ENCODE data around the gene NAV2.

Gene NAV2

GRCh38 chr11:20156876-20157613 lies 444.4 kb downstream of the NAV2 start:
- peak; percentile 23 for DNase-seq (ENCODE audit: low read depth)

GRCh38 chr11:20157728-20158127 lies 445.1 kb downstream of the NAV2 start:
- DNase-seq (ENCODE audit: low read depth), result no peak

DNA sequence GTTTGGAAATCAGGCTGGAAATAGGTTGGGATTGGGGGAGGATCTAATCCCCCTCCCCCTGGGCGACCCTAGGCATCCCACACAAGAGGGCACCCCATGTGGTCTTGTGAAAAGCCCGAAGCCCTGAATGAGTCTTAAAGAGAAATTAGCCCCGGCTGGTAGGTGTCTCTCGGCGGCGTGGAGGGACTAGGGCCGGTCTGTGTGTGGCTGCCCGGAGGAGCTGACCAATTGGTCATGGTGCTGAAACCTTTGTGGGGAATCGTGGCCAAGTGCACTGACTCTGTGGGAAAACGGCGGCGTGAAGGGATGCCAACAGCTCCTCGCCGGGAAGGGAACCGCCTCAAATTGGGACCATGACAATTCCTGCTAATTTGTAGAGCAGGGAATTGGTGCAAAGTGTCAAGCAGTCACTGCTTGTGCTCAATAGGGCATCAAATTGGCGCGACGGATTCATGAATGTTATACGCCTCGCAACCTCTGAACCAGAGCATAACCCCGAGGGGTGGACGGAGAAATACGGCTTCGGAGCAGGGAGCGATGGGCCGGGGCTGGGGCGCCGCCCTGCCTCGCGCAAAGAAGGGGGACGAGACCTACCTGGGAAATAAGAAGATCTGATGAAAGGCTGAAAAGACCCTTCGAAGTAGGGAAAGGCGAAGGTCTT lies 446.1 kb downstream of the NAV2 start:
- no peak for DNase-seq (ENCODE audit: low read depth)

- no peak for DNase-seq (ENCODE audit: low read depth)
These were observed 447.1 kb downstream of the NAV2 start for GRCh38 chr11:20159466-20160381.

GRCh38 chr11:20160425-20161229 lies 448.0 kb downstream of the NAV2 start, which contains the start of gene DBX1:
TSS of gene DBX1 (minus strand) at chr11:20160475. CDS start at chr11:20160324, 151 bp downstream.
- DNase-seq (ENCODE audit: low read depth), result no peak

DNA sequence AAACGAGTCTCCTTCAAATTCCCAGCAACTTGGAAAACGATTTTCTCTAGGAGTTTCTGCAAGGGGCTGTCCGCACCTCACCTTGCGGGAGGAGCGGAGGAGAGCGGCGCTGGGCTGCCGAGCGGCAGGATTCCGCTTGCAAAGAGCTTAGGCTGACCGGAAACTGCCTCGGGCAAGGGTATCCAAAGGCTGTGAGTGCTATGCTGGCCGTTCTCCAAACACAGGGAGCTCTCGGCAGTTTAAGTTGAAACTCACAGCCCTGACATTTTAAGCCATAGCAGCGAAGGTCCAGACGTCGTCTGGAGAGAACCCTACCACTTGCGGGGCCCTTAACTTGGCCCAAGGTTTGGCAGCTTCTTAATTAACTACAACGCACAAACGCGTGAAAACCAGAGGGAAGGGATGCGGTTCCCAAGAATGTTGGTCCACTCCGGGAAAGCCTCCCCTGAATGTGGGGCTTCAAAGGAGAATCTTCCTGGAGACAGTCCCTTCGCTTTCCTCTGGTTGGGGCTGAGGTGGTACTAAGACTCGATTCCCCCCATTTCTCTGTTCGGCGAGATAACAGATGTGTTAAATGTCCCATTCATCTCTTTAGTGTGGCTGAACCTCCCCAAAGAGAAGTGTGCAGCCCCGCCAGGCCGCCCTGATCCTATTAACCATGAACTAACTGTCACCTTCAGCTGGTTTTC lies 448.7 kb downstream of the NAV2 start:
- DNase-seq (ENCODE audit: low read depth), result no peak

- DNase-seq (ENCODE audit: low read depth), result no peak
These were observed 449.5 kb downstream of the NAV2 start for GRCh38 chr11:20161923-20162744.

- no peak for DNase-seq (ENCODE audit: low read depth)
These were observed 450.5 kb downstream of the NAV2 start for GRCh38 chr11:20162824-20163782.

DNA sequence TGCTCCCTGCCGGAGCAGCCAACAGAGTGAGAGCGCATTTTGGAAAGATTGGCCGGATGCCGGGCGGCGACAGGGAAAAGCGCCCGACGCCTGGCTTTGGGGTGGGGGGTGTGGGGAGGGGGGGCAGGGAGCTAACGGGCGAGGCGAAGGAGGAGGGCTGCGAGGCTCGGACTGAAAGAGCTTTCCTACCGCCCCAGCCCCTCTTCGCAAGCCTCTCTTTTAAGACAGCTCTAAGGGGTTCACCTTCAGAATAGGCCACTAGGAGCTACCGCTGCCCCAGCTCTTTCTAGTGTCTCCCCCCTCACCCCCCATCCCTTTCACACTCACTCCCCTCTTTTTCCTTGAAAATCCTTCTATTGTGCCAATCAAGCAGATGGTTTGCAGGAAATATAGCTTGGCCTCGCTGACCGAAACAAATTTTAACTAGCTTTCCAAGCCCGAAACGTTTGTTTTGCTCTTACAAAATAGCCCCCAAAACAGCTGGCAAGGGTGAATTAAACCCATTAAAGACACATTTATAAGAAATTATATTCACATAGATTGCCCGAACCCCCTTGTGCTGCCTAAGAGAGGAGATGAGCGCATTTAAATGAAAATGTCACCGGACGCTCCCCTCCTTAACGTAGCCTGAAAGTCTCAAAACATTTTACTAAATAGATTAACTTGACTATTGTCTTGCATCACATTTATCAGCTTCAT lies 451.3 kb downstream of the NAV2 start:
- no peak for DNase-seq (ENCODE audit: low read depth)

All from activated T-helper 1 cell treated with Interleukin-2 at 50 U/mL for 16 hours (primary cell).